GM11168 (cell line): ENCODE data around the gene SLC30A10.
"Not testable (repeated sequence)": the region's sequence is repeated elsewhere in the genome, so short reads cannot be mapped to it uniquely, and the experiment has no call there.

ENCODE experiments used
- in situ Hi-C: fragments of 300-500 bp; cut with MboI; formaldehyde crosslinking; loops from one replicate; pipeline ENCODE4 v1.12.0; 2022; ENCODE audit warnings: low sequenced_read_pairs; ENCODE audit not compliant: unreplicated experiment

SLC30A10 gene

GRCh38 chr1:219900201-219900600 is 28.2 kb downstream of the SLC30A10 start:
- in situ Hi-C loops: no loop called here

GRCh38 chr1:219898375-219898774 is 30.0 kb downstream of the SLC30A10 start:
- in situ Hi-C loops: no loop called here

- in situ Hi-C loops: no loop called here
These were observed 30.4 kb downstream of the SLC30A10 start for GRCh38 chr1:219897914-219898313.

DNA sequence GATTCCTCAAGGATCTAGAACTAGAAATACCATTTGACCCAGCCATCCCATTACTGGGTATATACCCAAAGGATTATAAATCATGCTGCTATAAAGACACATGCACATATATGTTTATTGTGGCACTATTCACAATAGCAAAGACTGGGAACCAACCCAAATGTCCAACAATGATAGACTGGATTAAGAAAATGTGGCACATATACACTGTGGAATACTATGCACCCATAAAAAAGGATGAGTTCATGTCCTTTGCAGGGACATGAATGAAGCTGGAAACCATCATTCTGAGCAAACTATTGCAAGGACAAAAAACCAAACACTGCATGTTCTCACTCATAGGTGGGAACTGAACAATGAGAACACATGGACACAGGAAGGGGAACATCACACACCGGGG is 36.1 kb downstream of the SLC30A10 start:
- in situ Hi-C loops: not testable (repeated sequence)

DNA sequence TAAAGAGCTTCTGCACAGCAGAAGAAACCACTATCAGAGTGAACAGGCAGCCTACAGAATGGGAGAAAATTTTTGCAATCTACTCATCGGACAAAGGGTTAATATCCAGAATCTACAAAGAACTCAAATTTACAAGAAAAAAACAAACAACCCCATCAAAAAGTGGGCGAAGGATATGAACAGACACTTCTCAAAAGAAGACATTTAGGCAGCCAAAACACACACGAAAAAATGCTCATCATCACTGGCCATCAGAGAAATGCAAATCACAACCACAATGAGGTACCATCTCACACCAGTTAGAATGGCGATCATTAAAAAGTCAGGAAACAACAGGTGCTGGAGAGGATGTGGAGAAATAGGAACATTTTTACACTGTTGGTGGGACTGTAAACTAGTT is 36.5 kb downstream of the SLC30A10 start:
- in situ Hi-C loops: not testable (repeated sequence)

GRCh38 chr1:219888667-219889066 is 39.7 kb downstream of the SLC30A10 start:
- in situ Hi-C loops: not testable (repeated sequence)

- in situ Hi-C loops: no loop called here
These were observed 42.7 kb downstream of the SLC30A10 start for GRCh38 chr1:219885680-219886079.

DNA sequence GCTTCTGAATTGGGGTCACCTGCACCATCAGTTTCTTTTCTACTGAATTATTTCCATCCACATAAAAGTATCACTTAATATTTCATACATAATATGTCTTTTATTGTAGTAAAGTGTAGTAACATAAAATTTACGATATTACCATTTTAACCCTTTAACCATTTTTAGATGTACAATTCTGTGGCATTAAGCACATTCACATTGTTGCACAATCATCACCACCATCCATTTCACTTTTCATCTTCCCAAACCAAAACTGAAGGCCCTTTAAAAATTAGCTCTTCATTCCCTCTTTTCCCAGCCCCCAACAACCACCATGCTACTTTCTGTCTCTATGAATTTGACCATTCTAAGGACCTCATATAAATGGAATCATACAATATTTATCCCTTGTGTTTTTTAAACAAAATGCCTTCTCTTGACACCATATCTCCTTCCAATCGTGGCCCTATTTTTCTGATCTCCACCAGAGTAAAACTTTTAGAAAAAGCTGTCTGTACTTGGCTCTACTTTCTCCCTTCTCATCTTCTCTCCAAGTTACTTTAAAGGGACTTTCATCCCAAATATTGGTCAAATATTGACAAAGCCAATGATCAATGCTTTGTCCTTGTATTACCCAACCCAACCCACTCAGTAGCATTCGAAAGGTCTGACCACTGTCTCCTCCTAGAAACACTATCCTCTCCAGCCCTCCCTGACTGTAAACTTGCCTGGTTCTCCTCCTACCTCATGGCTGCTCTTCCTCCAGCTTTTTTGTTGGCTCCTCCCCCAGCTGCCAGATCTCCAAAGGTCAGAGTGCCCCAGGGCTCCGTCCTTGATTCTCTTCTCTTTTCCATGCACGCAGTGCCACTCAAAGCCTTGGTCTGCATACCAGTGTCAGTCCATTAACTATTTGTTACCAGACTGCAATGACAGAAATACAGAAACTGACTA is 44.7 kb downstream of the SLC30A10 start:
- in situ Hi-C loops: no loop called here

DNA sequence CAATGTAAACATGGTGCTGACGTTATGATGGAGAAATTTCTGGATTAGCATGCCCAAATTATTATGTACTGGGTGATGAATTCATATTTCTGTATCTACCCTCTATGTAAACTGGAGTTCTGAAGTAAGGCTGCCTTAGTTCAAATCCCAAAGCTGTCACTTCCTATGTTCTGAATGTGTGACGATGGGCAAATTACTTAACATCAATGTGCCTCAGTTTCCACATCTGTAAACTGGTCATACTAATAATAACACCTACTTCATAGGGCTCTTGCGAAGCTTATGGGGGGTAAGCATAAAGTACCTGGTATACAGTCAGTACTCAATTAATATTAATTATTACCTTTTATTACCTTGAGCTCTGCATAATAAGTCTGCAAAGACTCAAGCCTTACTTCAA is 45.6 kb downstream of the SLC30A10 start:
- in situ Hi-C loops: no loop called here

DNA sequence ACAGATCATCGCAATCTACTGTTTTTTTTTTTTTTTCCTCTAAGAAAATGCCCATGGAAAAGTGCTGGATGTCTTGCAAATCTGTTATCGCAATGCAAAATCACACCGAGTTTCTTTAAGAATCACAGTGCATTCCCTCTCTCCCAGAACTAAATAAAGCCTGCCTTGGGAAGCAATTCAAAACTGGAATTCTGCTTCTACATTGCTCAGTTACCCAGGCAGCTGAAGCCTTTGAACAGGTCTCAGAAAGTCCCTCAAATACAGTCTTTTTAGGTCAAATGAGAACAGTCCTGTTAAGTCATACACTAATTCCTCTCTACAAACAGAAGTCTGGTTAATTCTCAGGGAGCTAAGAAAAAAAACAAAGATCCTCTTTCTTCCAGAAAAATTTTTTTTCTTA is 46.3 kb downstream of the SLC30A10 start:
- in situ Hi-C loops: no loop called here

- in situ Hi-C loops: no loop called here
These were observed 47.4 kb downstream of the SLC30A10 start for GRCh38 chr1:219880765-219881457.

DNA sequence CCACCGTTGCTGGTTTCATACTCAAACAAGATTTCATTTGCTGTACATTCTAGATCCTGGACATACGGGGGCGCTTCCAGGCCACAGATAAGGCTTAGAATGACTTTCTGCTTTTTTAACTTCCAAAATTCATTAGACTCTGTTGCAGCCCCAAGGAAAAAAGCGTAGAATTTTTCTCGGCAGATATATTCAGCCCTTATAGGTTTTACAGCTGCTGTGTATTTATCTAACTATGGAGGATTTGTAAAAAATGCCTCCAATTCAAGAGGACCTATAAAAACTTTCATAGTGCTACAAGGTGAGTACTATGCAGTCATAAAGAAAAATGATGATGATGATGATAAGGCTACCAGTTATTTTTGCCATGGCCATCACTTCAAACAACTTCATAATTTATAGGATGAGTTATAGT is 51.6 kb downstream of the SLC30A10 start:
- in situ Hi-C loops: no loop called here

DNA sequence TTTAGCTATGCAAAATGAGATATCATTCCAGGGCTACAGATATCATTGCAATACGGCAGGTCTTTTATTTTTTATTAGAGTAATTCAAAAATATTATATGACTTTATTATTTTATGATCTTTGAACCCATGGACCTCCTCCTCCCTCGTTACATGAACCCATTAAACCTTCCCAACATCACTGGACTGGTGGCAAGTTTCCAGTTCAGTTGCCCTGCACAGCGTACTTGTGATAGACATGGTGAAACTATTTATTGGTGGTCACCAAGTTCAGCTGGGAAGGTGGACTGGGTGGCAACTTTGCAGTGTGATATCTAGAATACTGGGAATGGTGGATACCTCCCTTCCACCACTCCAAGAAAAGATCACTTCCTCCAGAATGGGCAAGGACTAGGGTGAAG is 52.5 kb downstream of the SLC30A10 start:
- in situ Hi-C loops: no loop called here

DNA sequence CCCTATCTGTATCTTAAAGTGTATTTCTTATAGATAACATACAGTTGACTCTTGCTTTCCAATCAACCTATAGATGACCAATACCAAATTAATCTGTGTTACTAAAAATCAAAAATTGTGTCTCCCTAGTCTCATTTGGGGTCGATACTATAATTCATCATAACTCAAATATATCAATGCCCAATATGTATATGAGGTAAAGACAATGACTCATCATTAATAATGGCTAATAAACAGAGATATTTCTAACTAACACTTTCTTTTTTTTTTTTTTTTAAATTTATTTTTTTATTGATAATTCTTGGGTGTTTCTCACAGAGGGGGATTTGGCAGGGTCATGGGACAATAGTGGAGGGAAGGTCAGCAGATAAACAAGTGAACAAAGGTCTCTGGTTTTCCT is 55.8 kb downstream of the SLC30A10 start:
- in situ Hi-C loops: not testable (repeated sequence)

- in situ Hi-C loops: no loop called here
These were observed 56.8 kb downstream of the SLC30A10 start for GRCh38 chr1:219871427-219872057.

DNA sequence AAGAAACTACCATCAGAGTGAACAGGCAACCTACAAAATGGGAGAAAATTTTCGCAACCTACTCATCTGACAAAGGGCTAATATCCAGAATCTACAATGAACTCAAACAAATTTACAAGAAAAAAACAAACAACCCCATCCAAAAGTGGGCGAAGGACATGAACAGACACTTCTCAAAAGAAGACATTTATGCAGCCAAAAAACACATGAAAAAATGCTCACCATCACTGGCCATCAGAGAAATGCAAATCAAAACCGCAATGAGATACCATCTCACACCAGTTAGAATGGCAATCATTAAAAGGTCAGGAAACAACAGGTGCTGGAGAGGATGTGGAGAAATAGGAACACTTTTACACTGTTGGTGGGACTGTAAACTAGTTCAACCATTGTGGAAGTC is 59.7 kb downstream of the SLC30A10 start:
- in situ Hi-C loops: not testable (repeated sequence)
